SK-N-SH (cell line): ENCODE data around the gene GJE1.

ENCODE experiments used
- ELF1 ChIP-seq: IDR thresholded peaks from 2 replicates; pipeline ENCODE4 v1.4.0; 2012
- EP300 ChIP-seq, 2 experiments: IDR thresholded peaks; 2 replicates each; pipeline versions ENCODE4 v1.4.0 to v1.6.1; 2012; ENCODE audit warnings: borderline replicate concordance in 1 of 2, low read depth in 1 of 2, low read length in 1 of 2
- EZH2phosphoT487 ChIP-seq: fragments of 200-600 bp; sonication (generic); IDR thresholded peaks from 2 replicates; pipeline ENCODE4 v1.6.1; 2017; ENCODE audit warnings: low read depth, mixed run types, mild to moderate bottlenecking, antibody characterized with exemption, moderate library complexity, borderline replicate concordance
- SIN3A ChIP-seq: IDR thresholded peaks from 2 replicates; pipeline ENCODE4 v1.6.1; 2012; ENCODE audit warnings: low read depth, mild to moderate bottlenecking, low read length, moderate library complexity, borderline replicate concordance
- TAF1 ChIP-seq: IDR thresholded peaks from 2 replicates; pipeline ENCODE4 v1.6.1; 2012; ENCODE audit warnings: low read depth, mild to moderate bottlenecking, low read length, moderate library complexity, borderline replicate concordance
- TCF12 ChIP-seq: IDR thresholded peaks from 2 replicates; pipeline ENCODE4 v1.4.0; 2012
- TF ChIP-seq, protein P1 (sequence below): fragments of 200-600 bp; sonication (generic); IDR thresholded peaks from 2 replicates; pipeline ENCODE4 v1.6.1; 2017; ENCODE audit warnings: antibody characterized with exemption, mild to moderate bottlenecking, moderate library complexity
- TF ChIP-seq, protein P2 (sequence below): fragments of 150-350 bp; IDR thresholded peaks from 2 replicates; pipeline ENCODE4 v1.6.1; 2017; ENCODE audit warnings: antibody characterized with exemption, low read length, low read depth, borderline replicate concordance

DNA sequence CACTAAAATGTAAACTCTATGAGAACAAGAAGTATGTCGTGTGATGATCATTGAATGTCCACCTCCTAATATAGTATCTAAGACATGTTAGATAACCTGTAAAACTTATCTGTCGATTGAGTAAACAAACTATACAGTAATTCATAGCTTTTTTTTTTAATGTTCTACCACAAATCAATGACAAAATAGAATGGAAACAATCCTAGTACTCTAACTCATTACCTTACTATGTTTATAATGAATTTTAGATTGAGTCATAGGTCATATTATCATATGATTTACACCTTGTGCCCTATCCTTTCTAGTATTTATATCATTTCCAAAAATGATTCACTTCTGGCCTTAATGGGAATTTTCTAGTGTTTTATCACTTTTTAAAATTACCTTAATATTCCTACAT lies 20.5 kb downstream of the GJE1 start:
- TF ChIP-seq EP300 (IDR thresholded peaks at IDR 0.05; ENCODE audit: borderline replicate concordance in 1 of 2, low read depth in 1 of 2, low read length in 1 of 2) (no peak), SIN3A (no peak), EZH2phosphoT487 (no peak), ELF1 (no peak), TCF12 (no peak), TAF1 (no peak)
- TF ChIP-seq, protein P1, sequence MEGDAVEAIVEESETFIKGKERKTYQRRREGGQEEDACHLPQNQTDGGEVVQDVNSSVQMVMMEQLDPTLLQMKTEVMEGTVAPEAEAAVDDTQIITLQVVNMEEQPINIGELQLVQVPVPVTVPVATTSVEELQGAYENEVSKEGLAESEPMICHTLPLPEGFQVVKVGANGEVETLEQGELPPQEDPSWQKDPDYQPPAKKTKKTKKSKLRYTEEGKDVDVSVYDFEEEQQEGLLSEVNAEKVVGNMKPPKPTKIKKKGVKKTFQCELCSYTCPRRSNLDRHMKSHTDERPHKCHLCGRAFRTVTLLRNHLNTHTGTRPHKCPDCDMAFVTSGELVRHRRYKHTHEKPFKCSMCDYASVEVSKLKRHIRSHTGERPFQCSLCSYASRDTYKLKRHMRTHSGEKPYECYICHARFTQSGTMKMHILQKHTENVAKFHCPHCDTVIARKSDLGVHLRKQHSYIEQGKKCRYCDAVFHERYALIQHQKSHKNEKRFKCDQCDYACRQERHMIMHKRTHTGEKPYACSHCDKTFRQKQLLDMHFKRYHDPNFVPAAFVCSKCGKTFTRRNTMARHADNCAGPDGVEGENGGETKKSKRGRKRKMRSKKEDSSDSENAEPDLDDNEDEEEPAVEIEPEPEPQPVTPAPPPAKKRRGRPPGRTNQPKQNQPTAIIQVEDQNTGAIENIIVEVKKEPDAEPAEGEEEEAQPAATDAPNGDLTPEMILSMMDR, result no peak
- TF ChIP-seq, protein P2, sequence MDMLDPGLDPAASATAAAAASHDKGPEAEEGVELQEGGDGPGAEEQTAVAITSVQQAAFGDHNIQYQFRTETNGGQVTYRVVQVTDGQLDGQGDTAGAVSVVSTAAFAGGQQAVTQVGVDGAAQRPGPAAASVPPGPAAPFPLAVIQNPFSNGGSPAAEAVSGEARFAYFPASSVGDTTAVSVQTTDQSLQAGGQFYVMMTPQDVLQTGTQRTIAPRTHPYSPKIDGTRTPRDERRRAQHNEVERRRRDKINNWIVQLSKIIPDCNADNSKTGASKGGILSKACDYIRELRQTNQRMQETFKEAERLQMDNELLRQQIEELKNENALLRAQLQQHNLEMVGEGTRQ, result no peak
